Loucy (cell line): ENCODE measurements around the gene ARHGAP27.

Experiments
- EZH2phosphoT487 ChIP-seq: fragments of 200-600 bp; IDR thresholded peaks from 2 replicates; pipeline ENCODE4 v1.6.1; 2018; ENCODE audit warnings: antibody characterized with exemption, mild to moderate bottlenecking, moderate library complexity, borderline replicate concordance
- TF ChIP-seq, protein P1 (sequence below): fragments of 200-600 bp; sonication (generic); conservative IDR thresholded peaks from 2 replicates; pipeline ENCODE4 v1.5.1; 2014; ENCODE audit warnings: mild to moderate bottlenecking, antibody characterized with exemption, low read length

DNA sequence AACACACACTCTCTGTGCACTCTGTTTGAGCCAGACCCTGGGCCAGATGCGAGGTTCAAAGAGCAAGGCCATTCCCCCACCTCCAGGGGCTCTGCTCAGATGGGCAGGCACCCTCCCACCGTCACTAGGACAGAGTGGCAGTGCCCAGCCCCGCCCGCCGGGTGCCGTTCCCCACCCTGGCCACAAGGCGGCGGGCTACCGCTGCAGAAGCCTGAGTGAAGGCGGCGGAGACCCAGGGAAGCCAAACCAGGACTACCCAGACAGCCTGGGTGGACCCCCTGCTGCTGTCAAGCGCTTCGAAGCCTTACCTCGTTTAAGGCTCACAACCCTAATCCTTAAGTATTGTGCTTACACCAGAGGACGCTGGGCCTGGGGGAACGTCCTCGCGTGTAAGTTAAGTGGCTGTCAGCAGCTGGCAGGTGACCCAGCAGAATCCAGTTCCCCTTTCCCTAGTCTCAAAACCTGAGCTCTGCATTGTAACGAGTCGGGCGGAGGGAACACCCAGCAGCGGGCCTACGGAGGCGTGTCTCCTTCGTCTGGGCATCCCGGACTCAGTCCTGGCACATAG is 4.5 kb downstream of the ARHGAP27 start:
- TF ChIP-seq, protein P1, sequence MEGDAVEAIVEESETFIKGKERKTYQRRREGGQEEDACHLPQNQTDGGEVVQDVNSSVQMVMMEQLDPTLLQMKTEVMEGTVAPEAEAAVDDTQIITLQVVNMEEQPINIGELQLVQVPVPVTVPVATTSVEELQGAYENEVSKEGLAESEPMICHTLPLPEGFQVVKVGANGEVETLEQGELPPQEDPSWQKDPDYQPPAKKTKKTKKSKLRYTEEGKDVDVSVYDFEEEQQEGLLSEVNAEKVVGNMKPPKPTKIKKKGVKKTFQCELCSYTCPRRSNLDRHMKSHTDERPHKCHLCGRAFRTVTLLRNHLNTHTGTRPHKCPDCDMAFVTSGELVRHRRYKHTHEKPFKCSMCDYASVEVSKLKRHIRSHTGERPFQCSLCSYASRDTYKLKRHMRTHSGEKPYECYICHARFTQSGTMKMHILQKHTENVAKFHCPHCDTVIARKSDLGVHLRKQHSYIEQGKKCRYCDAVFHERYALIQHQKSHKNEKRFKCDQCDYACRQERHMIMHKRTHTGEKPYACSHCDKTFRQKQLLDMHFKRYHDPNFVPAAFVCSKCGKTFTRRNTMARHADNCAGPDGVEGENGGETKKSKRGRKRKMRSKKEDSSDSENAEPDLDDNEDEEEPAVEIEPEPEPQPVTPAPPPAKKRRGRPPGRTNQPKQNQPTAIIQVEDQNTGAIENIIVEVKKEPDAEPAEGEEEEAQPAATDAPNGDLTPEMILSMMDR, result peak; percentile 91
- TF ChIP-seq EZH2phosphoT487, result no peak
